HG03045 (cell line): Measurements from ENCODE around the gene ZBTB5.
"Not testable (repeated sequence)": the region's sequence is repeated elsewhere in the genome, so short reads cannot be mapped to it uniquely, and the experiment has no call there.

Experiments
- ATAC-seq: cut with Tn5 transposase; IDR thresholded peaks from one replicate; pipeline ENCODE4 v1.9.1; 2021; ENCODE audit warnings: mild to moderate bottlenecking, moderate library complexity; ENCODE audit not compliant: unreplicated experiment

Gene ZBTB5

GRCh38 chr9:37426431-37426830 is 38.8 kb downstream of the ZBTB5 start:
- not testable (repeated sequence) for ATAC-seq

- ATAC-seq, result no peak
These were observed 39.9 kb downstream of the ZBTB5 start for GRCh38 chr9:37425298-37425752.

GRCh38 chr9:37424686-37425297 is 40.5 kb downstream of the ZBTB5 start:
- no peak for ATAC-seq

DNA sequence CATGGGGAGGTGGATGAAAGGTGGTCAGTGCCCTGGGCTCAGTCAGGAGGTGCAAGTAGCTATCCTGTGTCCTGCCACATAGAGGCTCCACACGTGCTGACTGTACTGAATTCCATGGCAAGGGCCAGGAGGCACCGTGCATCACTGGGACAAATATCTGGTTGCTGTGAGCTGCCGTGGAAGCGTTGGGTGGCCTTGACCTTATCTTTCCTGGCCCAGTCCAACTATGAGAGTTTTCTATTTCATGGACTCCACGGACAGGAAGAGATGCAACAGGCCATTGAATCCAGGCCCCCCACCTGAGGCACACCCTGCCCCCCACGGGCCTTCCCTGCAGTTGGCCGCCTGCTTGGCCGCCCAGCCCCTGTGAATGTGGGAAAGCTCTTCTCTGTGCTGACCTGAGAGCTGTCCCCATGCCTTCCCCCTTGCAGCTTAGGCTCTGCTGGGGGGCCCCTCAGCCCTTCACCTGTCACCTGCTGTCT is 41.0 kb downstream of the ZBTB5 start:
- no peak for ATAC-seq

- ATAC-seq, result no peak
These were observed 41.7 kb downstream of the ZBTB5 start for GRCh38 chr9:37423508-37423907.

DNA sequence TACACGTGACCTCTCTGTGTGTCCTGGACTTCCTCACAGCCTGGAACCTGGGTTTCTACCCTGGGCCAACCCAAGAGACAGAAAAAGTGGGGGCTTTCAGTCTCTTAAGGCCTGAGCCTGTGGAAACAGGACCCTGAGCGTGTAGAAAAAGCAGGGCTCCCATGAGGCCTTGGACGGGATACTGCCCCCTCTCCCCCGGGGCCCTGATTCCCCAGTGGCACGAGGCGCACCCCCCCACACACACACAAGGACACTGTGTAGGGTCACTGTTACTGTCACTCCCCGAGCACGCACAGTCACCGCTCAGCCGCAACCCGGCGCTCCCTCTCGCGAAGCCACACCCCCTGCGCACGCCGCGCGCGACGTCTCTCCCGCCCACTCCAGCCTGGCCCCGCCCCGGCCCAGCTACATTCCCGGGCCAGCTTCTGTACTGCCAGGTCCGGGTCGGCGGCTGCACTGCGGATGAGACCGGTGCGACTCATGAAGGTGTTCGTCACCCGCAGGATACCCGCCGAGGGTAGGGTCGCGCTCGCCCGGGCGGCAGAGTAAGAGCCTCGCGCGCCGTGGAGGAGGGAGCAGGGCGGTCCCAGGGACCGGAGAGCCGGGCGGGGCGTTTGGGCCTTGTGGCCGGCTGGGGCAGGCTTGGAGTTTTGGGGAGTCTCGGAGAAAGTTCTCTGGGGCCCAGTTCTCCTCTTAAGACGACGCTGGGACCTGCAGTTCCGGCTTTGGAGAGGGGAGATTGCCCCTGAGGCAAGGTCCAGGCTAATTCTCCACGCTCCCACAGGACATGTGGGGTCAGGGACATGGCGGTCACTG is 42.8 kb downstream of the ZBTB5 start, which contains the start of gene GRHPR:
TSS of gene GRHPR (plus strand) at position 408 of the 816 bp plus-strand sequence. CDS start at position 463, 55 bp downstream.
- peak; percentile 93 for ATAC-seq

- ATAC-seq, result peak; percentile 23
These were observed 43.3 kb downstream of the ZBTB5 start for GRCh38 chr9:37421914-37422288.

GRCh38 chr9:37420271-37421215 is 44.7 kb downstream of the ZBTB5 start:
- ATAC-seq, result no peak

DNA sequence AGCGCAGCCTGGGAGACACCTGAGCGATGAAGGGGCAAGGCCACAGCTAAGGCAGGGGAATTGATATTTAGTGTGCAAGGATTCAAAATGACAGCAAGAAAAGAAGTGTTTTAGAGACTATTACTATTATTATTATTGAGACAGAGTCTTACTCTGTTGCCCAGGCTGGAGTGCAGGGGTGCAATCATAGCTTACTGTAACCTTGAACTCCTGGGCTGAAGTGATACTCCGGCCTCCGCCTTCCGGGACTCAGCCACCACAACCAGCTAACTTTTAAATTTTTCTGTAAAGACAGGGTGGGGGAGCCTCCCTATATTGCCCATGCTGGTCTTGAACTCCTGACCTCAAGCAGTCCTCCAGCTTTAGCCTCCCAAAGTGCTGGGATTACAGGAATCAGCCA is 46.0 kb downstream of the ZBTB5 start:
- no peak for ATAC-seq

GRCh38 chr9:37417857-37418618 is 47.2 kb downstream of the ZBTB5 start:
- ATAC-seq, result no peak

DNA sequence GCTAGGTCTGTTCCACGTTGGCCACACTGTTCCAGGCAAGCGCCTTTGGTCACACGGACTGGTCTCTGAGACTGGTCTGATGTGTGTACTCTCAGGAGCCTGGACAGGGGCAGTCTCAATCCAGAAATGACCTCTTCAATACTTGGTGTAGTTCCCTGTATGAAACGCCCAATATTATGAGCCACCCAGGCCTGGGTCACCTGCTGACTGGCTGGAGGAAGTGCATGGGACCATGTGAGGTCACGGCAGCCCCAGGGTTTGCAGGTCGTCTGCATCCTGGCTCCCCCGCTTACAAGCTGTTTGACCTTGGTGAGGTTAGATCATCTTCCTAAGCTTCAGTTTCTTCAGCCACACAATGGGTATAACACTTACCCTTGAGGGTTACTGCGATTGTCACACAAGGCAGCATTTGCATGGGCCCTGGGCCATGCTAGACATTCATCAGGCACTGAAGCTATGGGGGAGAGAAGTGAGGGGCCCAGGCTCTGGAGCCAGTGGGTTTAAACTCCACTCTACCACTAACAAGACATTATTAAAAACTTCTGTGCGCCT is 47.9 kb downstream of the ZBTB5 start:
- ATAC-seq, result no peak

GRCh38 chr9:37415011-37415719 is 50.1 kb downstream of the ZBTB5 start:
- peak; percentile 35 for ATAC-seq

DNA sequence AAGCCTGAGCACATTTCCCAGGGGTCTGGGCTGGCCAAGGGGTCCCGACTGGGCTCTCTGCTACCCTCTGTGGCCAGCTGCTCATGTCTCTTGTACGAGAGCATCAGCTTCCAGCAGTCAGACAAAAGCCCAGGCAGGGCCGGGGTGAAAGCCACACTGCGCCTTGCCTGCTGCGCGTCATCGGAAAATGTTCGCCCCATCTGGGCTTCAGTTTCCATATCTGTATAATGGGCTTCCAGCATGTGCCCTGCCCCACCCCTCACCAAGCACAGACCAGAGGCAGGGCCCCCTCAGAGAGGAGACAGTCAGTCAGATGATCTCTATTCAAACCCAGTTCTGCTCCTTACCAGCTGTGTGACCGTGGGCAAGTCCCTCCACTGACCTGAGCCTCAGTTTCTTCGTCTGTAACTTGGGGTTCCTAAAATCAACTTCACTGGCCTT is 50.7 kb downstream of the ZBTB5 start:
- no peak for ATAC-seq

- no peak for ATAC-seq
These were observed 51.9 kb downstream of the ZBTB5 start for GRCh38 chr9:37413311-37413710.

DNA sequence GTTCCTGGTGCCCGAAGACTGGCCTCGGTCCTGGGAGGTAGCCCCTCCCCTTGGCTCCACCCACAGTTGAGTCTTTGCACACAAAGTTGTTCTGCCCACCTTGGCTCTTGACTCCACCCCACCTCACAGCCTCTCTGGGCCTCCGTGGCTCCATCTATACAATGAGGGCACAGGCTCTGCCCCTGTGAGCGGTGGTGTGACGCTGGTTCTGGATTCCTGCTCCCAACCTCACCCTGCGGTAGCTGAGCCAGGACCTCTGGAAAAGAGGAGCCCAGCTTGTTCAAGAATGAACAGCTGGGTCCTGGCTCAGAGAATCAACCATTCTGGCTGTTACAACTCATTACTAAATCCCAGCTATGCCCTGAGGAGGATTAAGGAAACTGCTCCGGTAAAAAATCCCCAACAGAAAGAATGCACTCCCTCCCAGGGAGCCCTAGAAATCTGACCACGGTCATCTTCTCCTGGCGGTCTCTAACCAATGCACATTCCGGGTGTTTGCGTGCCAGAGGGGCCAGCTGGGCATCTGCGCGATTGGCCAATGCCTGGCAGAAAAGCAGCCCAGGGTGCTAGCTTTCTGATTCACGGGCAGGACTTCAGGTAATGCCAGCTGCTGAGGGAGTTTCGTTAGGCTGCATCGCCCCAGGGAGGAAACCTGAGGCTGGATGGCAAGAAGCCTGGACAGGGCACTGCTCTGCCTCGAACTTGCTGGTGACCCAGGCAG is 52.7 kb downstream of the ZBTB5 start:
- ATAC-seq, result no peak

- ATAC-seq, result peak; percentile 32
These were observed 54.1 kb downstream of the ZBTB5 start for GRCh38 chr9:37410969-37411785.

DNA sequence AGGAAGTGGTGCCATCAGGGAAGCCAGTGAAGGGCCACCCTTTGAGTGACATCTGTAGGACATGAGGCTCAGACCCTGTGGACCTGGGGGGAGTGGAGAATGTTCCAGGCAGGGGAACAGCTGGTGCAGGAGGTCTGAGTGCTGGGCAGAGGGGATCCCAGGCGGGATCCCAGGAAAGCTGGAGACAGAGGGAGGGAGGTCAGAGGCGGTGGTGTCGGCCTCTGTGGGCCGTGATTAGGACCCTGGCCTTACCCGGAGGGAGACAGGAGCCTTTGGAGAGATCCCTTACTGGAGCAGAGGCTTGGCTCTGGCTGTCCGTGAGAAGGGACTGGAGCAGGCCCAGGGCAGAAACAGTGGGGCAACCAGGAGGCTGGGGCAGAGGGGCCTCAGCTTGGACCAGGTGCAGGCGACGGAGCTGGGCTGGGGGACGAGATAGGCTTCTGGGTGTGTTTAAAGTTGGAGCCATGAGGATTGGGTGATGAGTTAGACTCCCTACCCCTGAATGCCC is 54.8 kb downstream of the ZBTB5 start:
- no peak for ATAC-seq
